ENCODE measurements around the gene EPHB1.
"Not testable (repeated sequence)": the region's sequence is repeated elsewhere in the genome, so short reads cannot be mapped to it uniquely, and the experiment has no call there.

EPHB1 gene

DNA sequence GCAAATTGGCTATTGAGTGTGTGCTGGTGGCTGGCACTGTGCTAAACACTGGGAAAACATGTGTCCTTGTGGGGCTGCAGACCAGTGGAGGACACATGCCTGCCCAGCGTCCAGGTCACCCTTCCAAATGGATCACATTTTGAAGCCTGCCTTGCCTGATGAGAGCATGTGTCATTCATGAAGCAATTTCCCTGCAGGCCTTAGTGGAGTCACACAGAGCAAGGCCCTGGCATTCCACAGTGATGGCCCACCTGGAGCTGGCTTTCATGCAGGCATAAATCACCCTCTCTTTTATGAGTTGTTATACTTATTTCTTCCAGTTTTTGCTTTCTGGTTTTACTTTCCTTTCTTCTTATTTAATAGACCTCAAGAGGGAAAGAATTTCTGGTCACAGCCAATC is 219.5 kb downstream of the EPHB1 start:
- DNase-seq: no peak

DNA sequence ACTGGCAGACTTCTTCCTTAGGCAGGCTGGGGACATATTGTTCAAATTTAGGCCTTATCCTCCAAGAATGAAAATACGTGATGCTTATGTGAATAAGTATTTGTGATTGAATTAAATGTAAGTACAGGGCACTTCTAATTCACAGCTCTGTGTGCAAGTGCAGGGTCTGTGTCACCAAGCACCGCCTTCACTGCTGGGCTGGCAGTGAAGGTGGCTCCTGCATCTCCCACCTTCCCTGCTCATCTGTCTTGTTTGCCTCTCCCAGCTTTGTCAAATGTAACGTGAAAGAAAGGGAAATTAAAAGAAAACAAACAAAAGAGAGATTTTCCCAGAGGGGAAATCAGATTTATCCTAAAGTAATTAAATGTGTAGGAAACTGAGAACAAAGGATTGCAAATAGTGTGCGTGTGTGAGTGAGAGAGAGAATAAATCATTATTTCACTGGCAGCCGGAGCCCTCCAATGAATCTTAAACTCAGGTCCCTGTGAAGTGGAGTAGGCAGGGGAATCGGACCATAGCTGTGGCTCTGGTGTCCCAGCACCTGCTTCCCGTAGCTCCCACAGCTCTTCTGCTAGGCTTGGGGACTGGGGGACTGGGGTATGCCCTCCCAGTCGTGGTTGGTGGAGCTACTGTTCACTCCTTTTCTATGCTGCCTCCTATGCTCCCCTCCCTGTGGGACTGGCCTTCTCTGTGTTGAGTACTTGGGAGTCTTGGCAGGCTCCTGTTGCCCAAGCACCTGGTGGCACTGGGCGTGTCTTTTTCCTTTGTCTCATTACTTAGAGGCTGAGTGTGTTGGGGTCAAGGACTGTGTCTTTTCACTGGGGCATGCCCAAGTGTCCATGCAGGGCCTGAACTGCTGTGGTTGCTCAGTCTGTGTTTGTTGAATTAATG is 222.2 kb downstream of the EPHB1 start:
- DNase-seq: peak; percentile 99

DNA sequence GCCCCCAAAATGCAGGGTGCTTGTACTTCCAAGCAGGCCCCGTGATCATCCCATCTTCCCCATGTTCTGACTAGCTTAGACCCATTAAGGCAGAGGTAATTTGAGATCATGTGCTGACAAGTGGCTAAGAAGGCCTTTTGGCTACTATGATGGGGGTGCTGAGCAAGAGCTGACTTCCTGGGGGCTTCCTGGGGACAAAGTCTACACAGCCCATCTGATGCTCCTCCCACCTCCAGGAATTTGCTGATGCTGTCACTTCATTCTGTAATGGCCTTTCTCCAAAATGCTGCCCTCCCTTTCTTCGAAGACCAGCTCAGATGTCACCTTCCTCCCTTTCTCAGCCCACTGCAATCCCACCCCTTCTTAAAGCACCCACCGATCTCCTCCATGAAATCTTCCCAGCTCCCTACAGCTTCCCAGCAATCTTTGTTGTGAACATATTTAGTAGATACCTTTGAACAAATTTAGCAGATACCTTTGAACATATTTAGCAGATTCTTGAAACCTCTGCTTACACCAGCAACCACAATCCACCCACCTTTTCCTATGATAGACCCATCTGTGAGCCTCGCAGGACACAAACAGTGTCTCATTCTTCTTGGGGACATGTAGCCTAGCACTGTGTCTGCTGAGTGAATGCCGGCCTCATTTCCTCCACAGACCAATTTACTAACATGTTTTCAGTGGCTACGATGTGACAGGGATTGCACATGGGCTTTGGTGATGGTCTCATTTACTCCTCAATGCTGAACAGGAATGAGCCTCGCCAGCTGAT is 223.3 kb downstream of the EPHB1 start:
- DNase-seq: peak; percentile 82

DNA sequence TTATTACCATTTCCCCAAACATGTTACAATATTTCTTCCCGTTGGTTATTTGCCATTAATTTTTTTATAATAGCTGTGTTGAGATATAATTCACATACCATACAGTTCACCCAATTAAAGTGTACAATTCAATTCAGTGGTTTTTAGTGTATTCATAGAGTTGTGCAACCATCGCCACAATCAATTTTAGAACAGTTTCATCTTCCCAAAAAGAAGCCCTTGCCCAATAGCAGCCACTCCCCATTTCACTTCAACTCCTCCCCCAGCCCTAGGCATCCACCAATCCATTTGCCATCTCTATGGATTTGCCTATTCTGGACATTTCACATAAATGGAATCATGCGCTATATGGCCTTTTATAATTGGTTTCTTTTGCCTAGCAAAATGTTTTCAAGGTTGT is 225.1 kb downstream of the EPHB1 start:
- DNase-seq: no peak

DNA sequence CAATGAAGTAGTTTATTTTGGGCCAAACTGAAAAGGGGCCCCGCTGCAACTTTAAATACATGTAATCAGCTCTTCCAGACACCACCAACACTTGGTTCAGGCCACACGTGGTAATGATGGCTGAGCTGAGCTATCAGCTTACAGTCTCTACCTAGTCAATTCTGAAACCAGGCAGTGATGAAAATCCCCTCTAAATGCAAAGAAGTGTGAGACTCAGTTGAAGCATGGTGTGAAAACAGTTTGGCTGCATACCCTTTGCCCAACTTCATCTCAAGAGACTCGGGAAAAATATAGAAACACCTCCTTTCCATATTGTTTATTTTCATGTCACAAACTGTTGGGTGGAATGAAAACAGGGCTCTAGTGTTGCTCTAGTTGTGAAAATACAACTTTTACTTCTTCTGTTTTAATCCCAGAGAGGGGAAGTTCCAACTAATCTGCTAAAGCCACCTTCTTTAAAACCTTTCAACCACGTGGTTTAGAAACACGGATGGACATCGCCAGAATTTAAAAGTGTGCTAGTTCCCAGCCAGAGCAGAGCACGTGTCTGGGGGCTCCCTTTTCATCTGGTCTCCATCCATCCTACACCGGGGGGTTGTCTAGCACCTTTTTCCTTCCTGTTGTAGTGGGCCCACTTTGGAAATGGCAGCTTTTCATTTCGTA is 229.1 kb downstream of the EPHB1 start:
- no peak for DNase-seq

DNA sequence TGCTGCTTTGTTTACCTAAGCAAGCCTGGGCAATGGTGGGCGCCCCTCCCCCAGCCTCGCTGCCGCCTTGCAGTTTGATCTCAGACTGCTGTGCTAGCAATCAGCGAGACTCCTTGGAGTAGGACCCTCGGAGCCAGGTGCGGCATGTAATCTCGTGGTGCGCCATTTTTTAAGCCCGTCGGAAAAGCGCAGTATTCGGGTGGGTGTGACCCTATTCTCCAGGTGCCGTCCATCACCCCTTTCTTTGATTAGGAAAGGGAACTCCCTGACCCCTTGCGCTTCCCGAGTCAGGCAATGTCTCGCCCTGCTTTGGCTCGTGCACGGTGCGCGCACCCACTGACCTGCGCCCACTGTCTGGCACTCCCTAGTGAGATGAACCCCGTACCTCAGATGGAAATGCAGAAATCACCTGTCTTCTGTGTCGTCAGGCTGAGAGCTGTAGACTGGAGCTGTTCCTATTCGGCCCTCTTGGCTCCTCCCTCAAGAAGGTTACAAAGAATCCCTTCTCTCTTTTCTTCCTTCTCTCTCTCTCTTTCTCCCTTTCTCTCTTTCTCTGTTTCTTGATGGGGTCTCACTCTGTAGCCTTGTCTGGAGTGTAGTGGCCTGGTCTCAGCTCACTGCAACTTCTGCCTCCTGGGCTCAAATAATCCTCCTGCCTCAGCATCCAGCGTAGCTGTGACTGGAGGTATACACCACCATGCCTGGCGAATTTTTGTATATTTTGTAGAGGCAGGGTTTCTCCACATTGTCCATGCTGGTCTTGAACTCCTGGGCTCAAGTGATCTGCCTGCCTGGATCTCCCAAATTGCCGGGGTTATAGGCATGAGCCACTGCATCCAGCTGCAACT is 235.9 kb downstream of the EPHB1 start:
- DNase-seq: not testable (repeated sequence)

DNA sequence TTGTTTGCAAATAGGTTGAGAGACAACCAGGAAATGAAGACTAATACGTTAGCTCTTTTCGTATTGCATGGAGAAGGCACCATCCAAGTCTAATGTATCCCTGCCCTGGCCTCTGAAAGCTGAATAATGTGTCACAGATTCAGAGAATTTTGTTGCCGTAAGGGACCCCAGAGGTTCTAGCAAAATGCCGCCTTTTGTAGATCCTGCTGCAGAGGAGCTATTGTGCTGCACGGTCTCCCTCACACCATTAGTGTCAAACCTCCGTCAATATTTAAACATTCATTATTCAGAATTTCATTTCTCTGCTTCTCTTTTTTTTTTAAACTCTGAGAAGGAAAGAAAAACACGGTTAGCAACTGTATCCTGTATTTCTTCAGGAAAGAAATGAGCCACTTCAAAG is 238.7 kb downstream of the EPHB1 start:
- peak; percentile 44 for DNase-seq

DNA sequence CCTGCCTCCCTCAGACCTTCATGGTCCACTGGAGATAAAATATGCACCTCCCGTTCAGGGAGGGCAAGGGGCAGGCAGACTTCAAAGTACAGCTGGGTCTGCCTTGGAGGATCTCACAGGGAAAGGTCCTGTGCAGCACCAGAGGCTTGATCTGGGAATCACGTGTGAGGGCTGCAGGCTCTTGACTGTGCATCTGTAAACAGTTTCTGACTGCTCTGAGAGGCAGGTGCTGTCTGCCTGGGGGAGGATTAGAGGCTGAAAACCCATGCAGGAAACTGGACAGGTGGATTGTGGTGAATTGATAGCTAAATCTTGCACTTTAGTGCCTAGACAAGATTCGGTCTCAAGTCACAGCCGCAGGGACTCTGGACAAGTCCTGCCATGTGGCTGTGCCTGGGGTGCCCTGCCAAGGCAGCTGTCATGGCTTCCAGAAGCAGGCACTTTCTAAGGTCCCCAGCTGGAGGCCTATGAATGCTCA is 239.3 kb downstream of the EPHB1 start:
- peak; percentile 88 for DNase-seq

DNA sequence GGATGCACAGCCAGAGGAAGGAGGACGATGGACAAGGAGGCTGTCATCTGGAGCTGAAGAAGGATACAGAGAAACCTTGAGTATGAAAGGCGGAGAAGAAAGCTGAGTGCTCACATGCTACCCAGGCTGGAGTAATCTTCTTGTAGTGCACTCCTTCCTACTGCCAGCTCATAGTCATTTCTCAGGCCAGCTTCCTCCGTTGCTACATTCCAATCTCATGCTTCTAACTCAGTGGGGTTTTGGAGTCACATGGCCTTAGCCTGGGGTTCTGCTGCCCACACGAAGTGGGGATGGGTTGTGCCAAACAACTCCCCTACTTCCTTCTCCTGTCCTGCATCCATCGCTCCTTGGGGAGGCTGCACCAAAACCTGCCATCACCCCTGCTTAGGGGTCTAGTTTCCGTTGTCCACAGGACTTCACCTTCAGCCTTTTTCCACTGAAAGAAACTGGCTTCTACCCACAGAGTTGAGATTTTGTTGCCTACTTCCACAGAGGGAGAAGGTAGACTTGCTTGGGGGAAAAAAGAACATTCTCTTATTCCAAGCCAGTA is 239.9 kb downstream of the EPHB1 start:
- no peak for DNase-seq

DNA sequence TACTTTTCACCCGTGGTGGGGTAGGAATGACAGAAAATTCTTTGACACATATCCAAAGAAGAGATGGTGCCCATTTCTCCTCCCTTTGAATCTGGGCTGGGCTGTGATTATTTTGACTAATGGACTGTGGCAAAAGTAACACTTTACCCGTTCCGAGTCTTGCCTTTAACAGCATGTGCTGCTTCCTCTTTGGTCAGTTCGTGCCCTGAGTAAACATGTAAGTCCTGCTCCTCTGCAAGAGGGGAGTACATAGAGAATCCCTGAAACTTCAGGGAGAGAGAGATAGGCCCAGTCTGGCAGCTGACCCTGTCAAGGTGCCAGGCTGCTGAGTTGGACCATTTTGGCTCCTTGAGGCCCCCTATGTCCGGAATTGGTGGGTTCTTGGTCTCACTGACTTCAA is 243.1 kb downstream of the EPHB1 start:
- no peak for DNase-seq

DNA sequence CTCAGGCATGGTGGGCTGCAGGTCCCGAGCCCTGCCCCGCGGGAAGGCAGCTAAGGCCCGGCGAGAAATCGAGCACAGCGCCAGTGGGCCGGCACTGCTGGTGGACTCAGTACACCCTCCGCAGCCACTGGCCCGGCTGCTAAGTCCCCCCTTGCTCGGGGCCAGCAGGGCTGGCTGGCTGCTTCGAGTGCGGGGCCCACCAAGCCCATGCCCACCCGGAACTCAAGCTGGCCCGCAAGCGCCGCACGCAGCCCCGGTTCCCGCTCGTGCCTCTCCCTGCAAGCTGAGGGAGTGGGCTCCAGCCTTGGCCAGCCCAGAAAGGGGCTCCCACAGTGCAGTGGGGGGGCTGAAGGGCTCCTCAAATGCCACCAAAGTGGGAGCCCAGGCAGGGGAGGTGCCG is 244.5 kb downstream of the EPHB1 start:
- DNase-seq: not testable (repeated sequence)

DNA sequence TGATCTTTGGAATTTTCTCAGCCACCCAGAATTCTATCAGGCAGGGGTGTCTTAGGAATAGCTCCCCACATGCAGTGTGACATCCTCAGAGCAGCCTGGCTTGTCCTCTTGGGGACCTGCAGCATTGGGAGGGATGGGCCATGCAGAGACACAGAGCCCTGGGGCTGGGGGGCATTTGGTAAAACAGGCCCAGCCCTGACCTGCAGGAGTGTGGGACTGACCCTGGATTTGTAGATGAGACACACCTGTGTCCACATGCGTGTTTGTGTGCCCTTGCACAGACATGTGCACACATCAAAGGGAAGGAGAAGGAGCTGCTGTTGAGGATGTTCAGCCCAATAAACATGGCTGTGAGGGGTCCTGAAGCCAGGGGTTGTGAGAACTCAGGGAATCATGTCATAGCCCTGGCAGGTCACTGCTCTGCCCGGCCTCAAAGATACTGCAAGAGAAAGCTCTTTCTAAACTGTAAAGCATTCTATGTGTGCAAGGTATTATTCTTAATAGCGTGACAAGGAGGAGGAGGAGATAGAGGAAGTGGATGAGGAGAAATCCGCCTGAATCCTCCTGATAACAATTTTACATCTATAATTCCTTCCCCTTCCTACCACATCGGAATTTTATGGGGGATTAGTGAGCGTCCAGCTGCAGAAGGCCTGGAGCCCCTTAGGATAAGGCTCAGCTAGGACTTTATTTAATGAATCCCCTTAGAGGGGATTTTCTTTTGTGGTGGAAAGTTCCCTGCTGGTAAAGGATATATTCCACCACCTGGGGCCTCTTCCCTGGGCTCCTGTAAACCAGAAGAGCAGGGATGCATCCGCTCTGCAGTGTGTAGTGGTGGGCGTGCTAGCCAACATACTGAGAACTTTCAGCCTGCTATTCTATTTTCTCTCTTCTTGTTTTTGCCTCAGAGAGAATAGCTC is 245.5 kb downstream of the EPHB1 start:
- no peak for DNase-seq

DNA sequence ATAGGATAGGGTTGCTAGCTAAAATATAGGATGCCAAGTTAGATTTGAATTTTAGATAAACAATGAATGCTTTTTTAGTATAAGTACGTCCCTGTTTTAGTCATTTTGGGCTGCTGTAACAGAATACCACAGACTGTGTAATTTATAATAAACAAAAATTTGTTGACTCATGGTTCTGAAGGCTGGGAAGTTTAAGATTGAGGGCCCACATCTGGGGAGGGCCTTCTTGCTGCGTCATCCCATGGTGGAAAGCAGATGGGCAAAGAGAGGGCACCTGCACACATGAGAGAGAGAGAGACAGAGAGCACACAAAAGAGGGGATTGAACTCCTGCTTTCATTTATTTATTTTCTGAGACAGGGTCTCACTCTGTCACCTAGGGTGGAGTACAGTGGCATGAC is 246.5 kb downstream of the EPHB1 start:
- no peak for DNase-seq

DNA sequence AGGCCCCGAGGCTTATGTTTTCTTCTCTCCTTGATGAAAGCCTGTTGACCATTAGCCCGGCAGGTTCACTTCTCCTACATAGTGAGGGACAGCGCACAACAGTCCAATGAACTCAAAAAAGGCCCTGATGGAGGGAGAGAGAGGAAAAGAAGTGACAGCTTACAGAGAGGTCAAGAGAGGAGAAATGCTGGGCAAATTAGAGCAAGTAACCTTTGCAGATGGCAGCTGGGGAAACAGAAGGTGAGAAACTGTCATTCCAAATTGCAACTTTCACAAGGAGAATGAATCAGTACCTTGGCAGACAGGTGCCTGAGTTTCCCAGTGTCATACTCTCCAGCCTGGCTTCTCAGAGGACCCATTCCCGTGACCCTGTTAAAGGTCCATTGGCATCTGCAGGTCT is 252.0 kb downstream of the EPHB1 start:
- no peak for DNase-seq

DNA sequence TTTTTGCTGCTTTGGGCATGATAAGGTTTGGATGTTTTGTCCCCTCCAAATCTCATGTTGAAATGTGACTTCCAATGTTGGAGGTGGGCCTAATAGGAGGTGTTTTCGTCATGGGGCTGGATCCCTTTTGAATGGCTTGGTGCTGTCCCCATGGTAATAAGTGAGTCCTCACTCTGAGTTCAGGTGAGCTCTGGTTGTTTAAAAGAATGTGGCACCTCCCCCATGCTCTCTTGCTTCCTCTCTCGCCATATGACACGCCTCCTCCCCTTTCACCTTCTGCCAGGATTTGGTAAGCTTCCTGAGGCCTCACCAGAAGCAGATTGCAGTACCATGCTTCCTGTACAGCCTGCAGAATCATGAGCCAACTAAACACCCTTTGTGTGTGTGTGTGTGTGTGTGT is 255.5 kb downstream of the EPHB1 start:
- no peak for DNase-seq

DNA sequence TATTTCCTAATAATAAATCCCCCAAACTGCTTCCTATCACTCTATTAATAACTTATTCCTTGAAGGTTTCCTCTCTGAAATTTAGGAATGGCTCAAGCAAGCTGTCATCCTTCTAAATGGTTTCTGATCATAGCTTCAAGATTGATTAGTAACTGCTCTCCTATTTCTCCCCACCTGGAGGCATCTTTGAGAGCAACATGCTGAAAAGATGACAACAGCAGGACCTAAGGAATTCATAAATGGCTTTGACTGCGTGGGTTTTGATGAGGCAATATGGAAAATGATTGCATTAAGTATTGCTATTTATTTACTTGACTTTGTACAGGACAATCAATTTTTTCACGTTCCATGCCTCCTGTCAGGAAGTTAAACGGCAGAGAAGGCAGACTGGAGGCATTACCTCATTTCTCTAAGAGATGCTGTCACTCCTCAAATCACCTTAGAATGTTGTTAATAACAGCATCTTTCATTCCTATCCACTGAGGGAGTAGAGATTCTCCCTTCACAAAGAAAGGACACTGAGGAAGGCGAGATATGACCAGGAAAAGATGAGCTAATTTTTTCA is 256.4 kb downstream of the EPHB1 start:
- DNase-seq: no peak

DNA sequence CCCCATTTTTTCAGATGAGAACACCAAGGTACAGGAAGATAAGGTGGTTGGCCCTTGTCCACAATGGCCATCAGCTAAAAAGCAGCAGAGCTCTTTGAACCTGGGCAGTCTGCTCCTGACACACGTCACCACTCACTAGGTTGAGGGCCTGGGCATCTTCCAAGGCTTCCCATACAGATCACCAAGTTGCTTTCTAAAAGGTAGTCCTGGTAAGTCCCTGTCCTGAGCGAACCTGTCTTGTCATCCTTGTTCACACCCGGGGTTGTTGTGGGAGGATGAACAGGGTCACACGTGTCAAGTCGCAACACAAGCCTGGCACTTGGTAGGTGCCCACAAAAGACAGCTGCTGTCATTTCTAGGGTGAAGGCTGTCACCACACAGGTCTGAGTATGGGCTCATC is 260.4 kb downstream of the EPHB1 start:
- DNase-seq: no peak

DNA sequence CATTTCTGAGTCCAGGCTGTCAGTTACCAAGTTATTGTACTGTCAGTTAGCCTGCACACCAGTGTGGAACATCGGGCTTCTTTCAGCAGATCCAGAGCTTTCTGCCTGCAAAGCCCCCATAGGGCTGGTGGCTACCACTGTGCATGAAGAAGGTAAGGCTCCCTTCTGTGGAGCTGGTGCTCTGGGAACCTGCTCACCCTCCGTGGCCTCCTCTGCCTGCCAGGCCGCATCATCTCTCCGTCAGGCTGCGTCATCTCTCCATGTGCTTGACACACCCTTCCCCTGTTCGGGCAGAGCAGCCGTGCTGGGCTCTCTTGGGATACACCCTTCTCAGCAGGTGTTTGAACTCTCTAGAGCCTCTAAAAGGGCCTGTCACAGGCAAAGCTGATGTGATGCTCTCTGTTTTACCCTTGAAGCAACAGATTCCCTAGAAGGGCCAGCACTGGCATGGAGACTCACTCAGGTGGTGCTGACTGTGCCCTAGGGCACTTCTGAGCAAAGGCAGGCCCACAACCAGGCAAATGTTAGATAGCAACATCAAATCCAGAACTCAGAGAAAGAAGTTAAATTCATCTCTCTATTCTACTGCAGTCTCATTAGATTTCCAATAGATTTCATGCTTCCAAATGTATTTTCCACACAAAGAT is 261.1 kb downstream of the EPHB1 start:
- peak; percentile 16 for DNase-seq

DNA sequence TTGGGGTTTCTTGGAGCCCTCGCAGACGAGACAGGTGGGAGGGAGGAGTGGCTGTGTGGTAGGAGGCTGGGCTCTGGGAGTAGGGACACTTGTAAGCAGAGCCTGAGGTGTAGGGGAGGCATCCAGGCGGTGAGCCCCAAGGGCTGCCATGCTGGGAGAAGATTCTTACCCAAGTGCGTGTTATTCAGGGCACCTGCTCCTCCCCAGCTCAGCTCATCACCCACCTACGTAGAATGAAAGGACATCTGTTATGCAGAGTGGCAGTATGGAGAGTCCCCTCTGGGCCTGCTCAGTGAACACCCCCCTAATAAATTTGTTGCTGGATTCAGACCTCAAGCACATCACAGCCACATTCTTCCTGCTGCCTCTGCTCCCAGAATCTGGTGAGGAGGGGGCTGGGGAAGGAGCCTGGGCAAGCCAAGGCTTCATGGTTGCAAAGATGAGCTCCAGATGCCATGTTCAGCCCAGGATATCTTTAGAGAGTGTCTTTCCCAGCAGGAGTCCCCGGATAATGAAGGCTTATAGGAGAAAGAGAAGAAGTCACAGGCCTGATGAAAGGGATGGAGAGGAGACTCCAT is 261.8 kb downstream of the EPHB1 start:
- DNase-seq: no peak

DNA sequence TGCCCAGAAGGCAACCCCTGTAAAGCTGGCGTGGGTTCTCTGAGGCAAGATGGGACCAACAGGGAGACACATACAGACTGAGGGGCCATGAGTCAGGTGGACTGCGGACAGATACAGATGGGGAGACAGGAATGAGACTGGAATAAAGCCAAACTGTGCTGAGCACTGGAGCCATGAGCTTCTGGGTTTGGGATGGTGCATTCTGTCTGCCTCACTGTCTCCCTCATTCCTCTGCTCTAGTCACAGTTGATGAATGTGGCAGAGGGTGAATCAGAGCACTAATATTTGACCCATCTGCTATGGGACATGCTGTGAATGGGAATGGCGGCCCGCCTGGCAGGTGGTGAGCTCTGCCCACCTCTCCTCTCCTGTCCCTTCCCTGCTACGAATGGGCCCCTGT is 262.9 kb downstream of the EPHB1 start:
- no peak for DNase-seq
